ENCODE results near the gene CD101. TPM values are rescaled to one million over a fixed set of nuclear protein-coding genes. Genes with fewer than 3 reads are reported as not detected.

The CD101 gene
- total RNA-seq, 4 donors from 2014 or later: 0.42 to 3.4 (median 2.2) TPM

DNA sequence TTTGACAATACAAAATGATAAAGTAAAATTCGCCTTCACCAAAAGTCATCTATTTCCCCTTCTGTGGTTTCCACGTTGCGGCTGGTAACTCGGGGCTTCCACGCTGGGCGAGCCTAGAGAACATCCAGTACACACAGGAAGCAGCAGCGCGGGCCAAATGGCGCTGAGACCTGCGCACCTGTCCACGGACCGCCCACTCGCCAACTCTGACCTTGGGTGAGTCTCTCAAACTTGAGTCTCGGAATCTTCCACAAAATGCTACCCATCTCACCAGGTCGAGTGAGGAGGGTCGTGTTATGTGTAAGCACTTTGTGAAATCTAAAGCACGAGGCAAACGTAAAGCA, 57.7 kb downstream of the CD101 start:
- Histone ChIP-seq H3K27ac (peak overlapping the region; percentile 91 to 96 (median 92)), H3K27me3 (no peaks in the 10 kb centered on the region), H3K36me3 (peaks cover 0 to 17% (median 0%) of the 10 kb centered on the region in 3 donors), H3K4me3 (peak overlapping the region; percentile 84 to 89 (median 85)), H3K9me3 (no peaks in the 10 kb centered on the region), H3K4me1 (peaks cover 0 to 32% (median 7%) of the 10 kb centered on the region in 3 donors)
- no peak for DNase-seq
- TF ChIP-seq CTCF (IDR thresholded peaks at IDR 0.05): no peak
- no peak for TF ChIP-seq POLR2A (IDR thresholded peaks at IDR 0.05)
- 0 to 4% methylated on average over 9 to 11 of the region's 18 CpGs for WGBS, 2 donors
- intact Hi-C loops (cut with DNase I): loop anchor here (5.0 to 10.0 kb wide), 2 partner anchors 205 to 322 kb away; no protein-coding TSS in a partner anchor

- 0 to 1% methylated on average over 22 to 30 of the region's 48 CpGs for WGBS, 2 donors
- TF ChIP-seq CTCF (IDR thresholded peaks at IDR 0.05) (peak; percentile 10 to 51 (median 38)), POLR2A (IDR thresholded peaks at IDR 0.05) (peak in 1 of 4 donors; percentile 52)
- intact Hi-C loops (cut with DNase I): loop anchor here (5.0 to 10.0 kb wide), 3 partner anchors 65 to 323 kb away; partner anchors contain the start of gene TRIM45
- no peaks in the 10 kb centered on the region for H3K27me3 ChIP-seq
- H3K9me3 ChIP-seq: no peaks in the 10 kb centered on the region
- peak within 1 kb of the TSS; percentile 91 to 96 (median 92) for H3K27ac ChIP-seq
- peak within 1 kb of the TSS; percentile 84 to 89 (median 85) for H3K4me3 ChIP-seq
- DNase-seq: peak; percentile 86
- H3K36me3 ChIP-seq: peaks cover 0 to 17% (median 0%) of the 10 kb centered on the region in 3 donors
- H3K4me1 ChIP-seq: peaks cover 0 to 32% (median 7%) of the 10 kb centered on the region in 3 donors
Measured at GRCh38 chr1:117059678-117060440, 58.3 kb downstream of the CD101 start, which contains the start of gene TTF2. TSS of gene TTF2 (plus strand) at chr1:117060326. CDS start at chr1:117060347, 21 bp downstream.

- intact Hi-C loops (cut with DNase I): loop anchor here (10.0 kb wide), 1 partner anchor 64 kb away; the partner anchor contains the start of gene TRIM45
- H3K27me3 ChIP-seq: no peaks in the 10 kb centered on the region
- TF ChIP-seq CTCF (IDR thresholded peaks at IDR 0.05) (no peak), POLR2A (IDR thresholded peaks at IDR 0.05) (no peak)
- DNase-seq: no peak
- WGBS, 2 donors: 18% methylated on average over 23 to 30 of the region's 42 CpGs
- peaks cover 0 to 24% (median 0%) of the 10 kb centered on the region in 3 donors for H3K36me3 ChIP-seq
- peaks cover 0 to 32% (median 7%) of the 10 kb centered on the region in 3 donors for H3K4me1 ChIP-seq
- peak overlapping the region; percentile 84 to 89 (median 85) for H3K4me3 ChIP-seq
- H3K27ac ChIP-seq: peak overlapping the region; percentile 91 to 96 (median 92)
- no peaks in the 10 kb centered on the region for H3K9me3 ChIP-seq
Measured at GRCh38 chr1:117060441-117061317, 59.1 kb downstream of the CD101 start.

DNA sequence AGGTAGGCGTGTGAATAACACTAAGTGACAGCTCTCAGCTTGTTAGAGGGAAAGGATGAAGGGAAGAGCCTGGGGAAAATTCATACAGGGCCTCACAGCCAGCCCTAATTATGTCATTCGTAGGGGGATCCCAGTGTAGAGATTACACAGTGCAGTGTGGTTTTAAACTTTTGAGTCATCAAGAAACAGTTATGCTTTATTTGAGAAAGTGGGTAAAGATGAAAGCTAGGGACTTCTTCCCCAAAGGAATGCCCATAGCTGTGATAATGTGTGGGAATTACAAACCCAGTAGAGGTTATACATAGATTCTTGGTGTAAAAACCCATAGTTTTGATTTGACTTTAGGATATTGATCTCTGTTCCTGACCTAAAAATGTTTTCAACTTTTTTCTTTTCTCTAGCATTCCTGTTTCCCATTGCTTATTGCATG, 60.4 kb downstream of the CD101 start:
- intact Hi-C loops (cut with DNase I): loop anchor here (10.0 kb wide), 1 partner anchor 63 kb away; the partner anchor contains the start of gene TRIM45
- DNase-seq: no peak
- peaks cover 0 to 32% (median 7%) of the 10 kb centered on the region in 3 donors for H3K4me1 ChIP-seq
- H3K27ac ChIP-seq: no peak overlapping the region
- TF ChIP-seq CTCF (IDR thresholded peaks at IDR 0.05) (no peak), POLR2A (IDR thresholded peaks at IDR 0.05) (no peak)
- H3K36me3 ChIP-seq: peaks cover 0 to 29% (median 0%) of the 10 kb centered on the region in 3 donors
- H3K27me3 ChIP-seq: no peaks in the 10 kb centered on the region
- WGBS, 2 donors: 22 to 32% methylated on average over 2 of the region's 2 CpGs
- no peaks in the 10 kb centered on the region for H3K9me3 ChIP-seq
- H3K4me3 ChIP-seq: no peak overlapping the region

All from esophagus squamous epithelium (tissue), 5 donors.